NCI-H460 (cell line): ENCODE data around the gene GAB3. TPM values are rescaled to one million over a fixed set of nuclear protein-coding genes. Genes with fewer than 3 reads are reported as not detected.
"Not testable (repeated sequence)": the region's sequence is repeated elsewhere in the genome, so short reads cannot be mapped to it uniquely, and the experiment has no call there.

Experiments
- DNase-seq: peaks from one replicate; pipeline ENCODE4 v3.0.0-alpha.2; 2016; ENCODE audit warnings: low read depth; ENCODE audit errors: extremely low read depth
- total RNA-seq: library from RNA; depleted of rRNA; stranded (reverse); fragments of >200 nt; shearing (Covaris generic); gene quantifications from 2 replicates; pipeline ENCODE4 v1.2.3, GENCODE V29; 2014

GAB3 gene
- total RNA-seq, 1 experiment from 2014 or later, result 0.89 TPM

DNA sequence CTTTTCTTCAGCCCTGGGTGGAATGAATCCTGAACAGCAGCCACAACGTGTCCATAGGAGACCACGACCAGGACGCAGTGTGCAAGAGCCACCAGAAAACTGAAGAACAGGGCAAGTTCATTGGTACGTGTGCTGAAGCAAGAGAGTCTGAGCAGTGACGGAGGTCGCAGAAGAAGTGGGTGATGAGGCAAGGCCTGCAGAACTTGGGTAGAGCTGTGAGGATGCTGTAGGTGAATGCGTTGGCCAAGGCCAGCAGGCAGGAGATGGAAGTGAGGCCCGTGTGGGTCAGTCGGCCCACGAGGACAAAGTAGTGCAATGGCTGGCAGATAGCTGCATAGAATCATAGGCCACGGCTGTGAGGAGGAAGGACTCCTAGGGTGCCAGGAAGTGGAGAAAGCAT is 91.9 kb downstream of the GAB3 start:
- DNase-seq, result no peak

DNA sequence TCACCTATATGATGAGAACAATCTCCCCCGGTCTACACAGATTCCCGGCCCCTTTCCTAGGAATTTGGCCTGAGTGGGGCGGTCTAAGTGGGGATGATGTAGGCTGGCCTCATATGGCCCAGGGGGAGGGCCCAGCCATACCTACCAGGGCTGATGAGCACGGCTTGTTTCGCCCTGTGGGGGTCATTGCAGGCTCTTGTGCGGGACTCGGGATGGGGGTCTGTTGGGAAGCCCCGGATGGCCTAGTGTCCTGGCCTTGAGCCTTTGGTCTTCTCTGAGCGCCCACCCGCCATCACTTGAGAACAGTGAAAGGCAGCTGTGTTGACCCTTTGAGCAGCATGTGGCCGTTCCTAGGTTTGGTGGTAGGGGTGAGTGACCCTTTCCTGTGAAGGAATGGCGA is 92.7 kb downstream of the GAB3 start:
- no peak for DNase-seq

DNA sequence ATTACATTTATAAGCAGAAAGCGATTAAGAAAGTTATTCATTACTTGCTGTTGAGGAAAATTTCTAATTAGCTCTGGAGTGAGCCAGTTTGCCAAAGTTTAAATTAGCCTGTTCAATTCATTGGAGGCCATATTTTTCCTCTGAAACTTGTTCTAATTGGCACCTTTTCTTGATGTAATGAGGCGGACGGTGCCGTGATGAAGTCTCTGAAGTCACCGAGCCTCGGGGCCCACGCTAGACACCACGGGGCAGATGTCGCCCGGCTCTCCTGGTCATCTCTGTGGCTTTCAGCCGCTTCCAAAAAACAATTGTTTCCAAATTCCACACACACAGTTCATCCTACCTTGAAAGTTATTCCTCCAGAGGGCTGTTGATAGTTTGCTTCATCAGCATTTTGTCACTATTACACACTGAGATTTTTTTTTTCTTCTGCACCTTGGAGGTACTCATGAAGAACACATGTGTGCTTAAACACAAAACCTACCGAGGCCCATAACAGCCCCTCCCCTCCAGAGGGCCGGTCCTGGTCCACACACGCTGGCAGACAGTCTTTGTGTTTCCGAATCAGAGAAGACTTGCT is 93.6 kb downstream of the GAB3 start:
- DNase-seq, result no peak

DNA sequence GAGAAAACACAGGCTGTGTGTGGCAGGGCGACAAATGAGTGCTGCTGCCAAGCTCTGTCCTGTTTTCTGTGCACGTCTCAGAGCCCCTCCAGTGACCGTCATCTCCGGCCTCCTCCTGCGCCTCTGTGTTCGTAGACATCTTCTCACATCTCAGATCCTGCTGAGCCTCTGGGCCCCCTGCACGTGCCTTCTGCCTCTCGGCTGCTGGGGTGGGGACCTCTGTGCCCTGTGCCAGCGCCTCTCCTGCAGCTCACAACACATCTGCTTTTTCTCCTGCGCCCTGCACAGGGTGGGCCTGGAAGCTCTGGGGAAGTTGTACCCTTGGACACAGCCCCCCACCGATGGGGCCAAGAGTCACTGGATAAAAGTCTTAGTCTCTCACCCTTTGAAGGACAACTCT is 95.1 kb downstream of the GAB3 start:
- DNase-seq, result no peak

DNA sequence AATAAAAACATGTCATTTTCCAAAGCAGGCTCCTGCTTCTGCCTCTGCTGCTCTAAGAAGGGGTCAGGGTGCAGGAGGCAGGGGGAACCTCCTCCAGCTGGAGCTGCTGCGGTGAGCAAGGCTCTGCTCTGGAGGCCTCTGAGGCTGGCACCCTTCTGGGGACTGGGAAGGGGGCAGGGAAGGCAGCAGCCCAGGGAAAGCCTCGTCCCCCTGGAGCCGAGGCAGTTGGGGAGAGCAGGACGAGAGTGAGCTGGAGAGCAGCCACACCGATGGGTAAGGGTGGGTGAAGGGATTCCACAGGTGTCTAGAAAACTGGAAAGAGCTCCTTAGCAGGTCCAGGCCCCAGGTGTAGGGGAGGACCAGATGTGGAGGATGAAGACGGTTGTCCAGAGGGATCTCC is 95.5 kb downstream of the GAB3 start:
- DNase-seq, result no peak

DNA sequence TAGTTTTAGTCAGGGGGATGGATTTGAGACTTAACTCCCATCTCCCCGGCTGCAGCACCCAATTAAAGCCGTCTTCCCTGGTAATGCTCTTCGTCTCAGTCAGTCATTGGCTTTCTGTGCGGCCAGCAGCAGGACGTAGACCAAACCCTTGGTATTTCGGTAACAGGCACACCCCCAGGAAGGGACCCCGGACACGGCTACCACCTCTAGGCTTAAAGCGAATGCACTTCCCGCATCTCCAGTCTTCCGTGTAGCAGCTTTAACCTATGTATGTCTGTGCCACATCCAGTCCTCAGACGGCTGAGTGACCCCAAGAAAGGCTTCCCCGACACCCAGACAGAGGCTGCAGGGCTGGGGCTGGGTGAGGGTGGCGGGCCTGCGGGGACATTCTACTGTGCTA is 96.0 kb downstream of the GAB3 start:
- no peak for DNase-seq

DNA sequence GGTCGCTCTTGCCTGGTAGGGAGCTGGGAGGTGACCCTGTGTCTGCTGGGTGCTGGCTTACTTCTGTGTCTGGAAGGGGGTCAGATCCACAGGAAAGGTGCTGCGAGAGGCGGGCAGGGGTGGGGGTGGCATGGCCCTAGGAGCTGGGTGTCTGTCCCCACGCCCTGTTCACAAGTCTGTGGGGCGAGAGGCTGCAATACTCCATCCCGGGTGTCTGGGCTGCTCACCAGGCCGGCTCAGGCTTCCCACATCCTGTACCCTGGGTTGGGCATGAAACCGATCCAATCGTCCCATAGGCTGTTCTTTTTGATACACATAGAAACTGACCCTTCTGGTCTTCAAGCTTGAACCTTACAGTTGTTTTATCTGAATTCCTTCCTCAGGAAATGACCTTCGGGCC is 96.5 kb downstream of the GAB3 start:
- no peak for DNase-seq

DNA sequence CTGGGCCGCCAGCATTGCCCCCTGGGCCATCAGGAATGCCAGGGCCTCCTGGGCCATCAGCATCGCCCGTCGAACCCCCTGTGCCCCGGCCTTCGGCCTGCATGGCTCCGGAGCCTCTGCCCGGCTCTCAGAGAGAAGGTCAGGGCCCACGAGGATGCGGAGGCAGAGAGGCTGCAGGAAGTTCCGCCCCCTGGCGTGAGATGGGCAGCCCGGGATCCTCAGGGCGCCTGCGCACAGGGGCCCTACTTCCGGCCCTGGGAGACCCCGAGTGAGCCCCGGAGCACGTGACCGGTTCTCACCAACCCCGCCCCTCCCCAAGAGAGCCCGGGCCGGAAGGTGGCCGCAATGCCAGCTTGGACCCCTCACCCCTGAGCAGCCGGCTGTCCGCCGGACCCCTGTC is 97.5 kb downstream of the GAB3 start, which contains the start of gene CTAG2:
Gene CTAG2 (minus strand): TSS at position 167 of the 400 bp plus-strand sequence. CDS start 64 bp downstream, at position 103.
- not testable (repeated sequence) for DNase-seq

DNA sequence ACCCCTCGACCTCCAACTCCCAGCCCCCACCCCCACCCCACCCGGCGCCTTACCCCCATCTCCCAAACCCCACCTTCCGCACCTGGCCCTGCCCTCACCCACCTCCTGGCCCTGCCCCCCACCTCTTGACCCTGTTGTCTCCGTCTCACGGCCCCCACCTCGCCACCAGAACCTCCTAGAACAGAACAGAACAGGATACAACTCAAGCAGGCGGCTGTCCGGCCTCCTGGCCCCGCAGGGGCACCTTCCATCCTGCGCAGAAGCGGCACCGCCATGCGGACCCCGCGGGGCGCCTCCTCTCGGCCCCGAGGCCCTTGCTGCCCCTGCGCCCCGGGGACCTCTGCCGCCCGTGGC is 97.9 kb downstream of the GAB3 start:
- DNase-seq, result no peak

DNA sequence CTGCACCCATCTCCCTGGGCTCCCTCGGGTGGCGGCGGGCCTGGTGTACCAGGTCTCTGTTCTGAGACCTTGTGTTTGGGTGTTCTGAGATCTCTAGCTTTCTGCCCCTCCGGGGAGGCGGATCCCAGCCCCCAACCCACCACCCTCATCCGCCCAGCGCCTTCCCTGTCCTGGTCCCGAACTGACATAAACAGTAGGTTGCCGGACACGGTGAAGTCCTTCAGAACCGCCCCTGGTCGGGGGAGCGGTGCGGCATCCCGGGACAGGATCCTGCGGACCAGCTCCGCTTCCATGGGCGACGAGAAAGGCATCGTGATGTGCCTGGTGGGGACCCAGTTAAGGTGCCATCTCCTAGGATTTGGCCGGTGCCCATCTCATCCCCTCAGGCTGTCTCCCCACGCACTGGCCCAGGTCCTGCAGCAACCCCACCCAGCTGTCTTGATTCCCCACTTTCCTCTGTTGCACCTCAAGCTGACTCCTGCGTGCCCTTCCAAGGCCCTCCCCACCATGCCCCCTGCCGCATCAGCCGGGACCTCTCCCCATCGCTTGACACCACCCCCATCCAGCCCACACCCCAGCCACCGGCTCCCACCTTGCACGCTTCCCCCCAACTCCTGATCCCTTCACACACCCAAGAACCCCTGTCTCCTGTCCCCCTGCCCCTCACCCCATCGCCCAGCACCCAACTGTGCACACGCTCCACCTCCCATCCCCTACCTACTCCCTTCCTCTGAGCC is 98.4 kb downstream of the GAB3 start:
- no peak for DNase-seq

DNA sequence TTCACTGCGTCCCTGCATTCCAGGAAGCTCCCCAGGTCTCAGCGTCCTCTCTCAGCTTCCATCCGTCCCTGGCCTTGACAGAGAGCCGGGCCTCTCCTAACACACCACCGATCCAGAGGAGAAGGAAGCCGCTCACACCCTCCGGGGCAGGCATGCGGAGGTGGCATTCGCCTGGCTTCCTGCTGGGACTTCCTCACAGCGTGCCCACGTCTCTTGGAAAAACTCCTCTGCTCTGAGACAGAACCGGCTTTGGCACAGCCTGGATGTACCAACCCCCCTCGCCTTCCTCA is 100.7 kb downstream of the GAB3 start:
- no peak for DNase-seq

DNA sequence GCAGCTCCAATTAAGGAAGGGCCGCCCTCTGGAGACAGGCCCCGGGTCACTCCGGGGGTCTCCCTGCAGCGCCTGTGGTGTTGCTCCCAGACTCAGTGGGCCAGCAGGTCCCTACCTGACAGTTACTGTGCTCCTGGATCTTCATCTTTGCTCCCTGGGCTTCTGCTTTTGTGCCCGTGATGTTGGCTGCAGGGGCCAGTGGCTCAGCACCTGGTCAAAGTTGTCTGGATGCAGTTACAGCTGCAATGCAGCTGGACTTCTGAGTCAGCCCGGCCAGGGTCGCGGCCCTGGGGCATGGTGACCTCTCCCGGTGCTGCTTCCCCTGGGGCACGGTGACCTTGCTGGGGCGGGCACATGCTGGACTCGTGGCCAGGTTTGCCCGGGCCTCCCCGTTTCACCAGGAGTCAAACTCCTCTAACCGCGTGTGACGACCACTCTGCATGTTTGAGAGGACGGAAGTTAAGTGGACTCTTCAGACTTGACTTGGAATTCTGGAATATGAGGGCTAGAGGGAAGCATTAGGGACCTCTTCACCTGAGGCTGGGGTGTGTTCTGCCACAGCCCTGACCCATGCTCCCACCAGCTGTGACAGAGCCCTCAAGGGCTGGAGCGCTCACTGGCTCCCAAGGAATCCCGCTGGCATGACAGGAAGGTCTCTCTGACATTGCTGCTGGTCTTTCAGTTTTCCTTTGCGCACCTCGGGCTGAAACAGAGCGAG is 101.2 kb downstream of the GAB3 start:
- no peak for DNase-seq

DNA sequence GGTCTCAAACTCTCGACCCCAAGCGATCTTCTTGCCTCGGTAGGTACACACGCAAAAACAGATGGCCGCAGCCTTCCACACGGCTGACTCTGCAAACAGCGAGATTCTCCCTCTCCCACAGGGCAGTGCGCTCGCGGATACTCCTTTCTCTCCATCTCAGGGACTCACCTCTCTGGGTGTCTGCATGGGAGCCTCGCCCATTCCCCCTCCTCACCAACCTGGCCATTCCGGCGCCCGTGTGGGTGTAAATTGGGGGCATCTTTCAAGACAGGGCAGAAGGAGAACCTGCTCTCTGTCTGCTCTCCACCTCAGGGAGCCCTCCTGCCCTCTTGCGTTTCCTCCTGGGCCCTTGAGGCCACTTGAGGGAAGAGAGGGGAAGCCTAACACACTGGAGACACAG is 101.9 kb downstream of the GAB3 start:
- no peak for DNase-seq

DNA sequence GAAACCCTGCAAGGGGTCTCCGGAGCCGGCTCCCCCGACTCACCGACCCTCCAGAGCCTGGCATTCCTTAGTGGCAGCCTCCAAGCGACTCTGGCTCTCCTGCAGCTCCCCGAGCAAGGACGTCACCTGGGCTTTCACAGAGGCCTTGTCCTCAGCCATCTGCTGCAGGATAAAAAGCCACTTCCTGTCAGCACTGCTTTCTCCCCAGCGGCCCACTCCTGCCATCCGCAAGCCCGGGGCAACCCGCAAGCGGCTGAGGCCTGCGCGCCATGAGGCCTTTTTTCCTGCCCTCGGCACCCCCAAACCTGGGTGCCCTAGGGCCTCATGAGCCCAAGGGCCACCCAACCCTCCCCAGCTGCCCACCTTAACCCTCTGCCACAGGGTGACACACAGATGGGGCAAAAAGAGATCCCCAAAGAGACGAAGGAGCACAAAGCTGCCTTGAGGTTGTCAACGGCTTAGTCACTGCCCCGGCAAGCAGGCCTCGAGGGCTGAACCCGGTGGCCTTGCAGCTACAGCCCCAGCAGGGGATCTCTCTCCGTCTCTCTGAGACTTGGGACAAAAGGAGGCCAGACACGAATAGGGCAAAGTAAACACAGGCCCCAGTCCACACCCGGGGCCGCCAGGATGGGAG is 105.0 kb downstream of the GAB3 start:
- DNase-seq, result not testable (repeated sequence)

DNA sequence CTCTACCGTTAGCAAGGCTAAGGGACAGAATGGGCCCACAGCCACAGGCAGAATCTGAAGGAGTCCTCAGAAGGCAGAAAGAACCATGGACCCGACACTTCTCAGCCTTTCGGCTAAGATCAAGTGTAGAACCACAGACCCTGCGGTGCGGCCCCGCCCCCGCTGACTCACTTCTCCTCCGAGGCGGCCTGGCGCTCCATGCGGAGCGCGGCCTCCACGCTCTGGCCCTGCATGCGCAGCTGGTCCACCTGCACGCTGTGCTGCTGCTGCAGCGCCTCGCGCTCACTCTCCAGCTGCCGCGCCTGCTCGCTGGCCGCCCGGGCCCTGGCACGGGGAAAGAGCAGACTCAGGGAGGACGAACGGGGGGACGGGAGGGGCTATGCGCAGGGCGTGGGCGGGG is 107.2 kb downstream of the GAB3 start:
- not testable (repeated sequence) for DNase-seq

DNA sequence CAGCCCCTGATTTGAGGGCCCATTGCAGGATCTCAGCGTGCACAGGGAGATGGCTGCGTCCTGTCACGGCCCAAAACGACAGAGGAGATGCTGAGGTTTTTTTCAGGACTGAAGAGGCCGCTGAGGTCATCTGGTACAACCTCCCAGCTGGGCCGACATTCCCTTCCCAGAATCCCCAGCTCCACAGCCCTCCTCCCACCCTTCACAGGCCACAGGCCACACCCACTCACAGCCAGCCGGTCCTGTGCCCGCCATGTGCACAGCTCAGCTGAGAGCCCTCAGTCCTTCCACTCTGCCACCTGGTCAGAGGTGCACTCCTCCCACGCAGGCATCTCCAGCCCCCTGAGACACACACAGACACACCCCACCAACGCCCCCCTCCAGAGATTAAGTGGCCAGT is 109.1 kb downstream of the GAB3 start:
- not testable (repeated sequence) for DNase-seq

DNA sequence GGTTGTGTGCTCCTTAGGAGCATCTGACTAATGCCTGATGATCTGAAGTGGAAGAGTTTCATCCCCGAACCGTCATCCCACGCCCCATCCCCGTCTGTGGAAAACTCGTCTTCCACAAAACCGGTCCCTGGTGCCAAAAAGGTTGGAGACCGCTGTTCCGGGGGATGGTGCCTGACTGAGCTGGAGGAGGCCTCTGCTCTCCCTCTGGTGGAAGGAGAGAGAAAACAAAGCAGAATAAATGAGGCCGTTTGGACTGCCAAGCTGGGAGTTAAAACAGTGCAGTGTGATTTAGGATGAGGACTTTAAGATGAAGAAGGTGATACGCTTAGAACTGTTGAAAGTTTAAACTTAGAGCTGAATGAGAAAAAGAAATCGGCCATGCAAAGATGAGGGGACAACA is 117.2 kb downstream of the GAB3 start:
- not testable (repeated sequence) for DNase-seq

DNA sequence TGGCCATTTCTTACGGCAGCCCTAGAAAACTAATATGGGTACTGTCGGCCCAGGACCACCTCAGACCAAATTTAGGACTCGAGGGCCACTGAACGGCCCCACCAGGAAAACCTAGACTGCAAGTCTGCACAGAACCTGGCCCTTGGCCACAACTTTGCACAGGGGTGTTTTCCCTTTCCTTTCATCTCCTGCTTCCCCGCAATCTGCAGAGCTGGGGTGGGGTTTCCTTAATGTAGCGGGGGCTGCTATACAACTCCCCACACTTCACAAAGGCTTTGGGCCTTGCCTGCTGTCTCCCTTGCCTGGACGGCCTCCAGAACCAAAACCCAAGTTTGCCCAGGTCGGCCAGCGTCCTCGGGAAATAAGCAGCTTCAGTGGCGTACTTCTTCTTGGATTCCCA is 119.9 kb downstream of the GAB3 start:
- not testable (repeated sequence) for DNase-seq

DNA sequence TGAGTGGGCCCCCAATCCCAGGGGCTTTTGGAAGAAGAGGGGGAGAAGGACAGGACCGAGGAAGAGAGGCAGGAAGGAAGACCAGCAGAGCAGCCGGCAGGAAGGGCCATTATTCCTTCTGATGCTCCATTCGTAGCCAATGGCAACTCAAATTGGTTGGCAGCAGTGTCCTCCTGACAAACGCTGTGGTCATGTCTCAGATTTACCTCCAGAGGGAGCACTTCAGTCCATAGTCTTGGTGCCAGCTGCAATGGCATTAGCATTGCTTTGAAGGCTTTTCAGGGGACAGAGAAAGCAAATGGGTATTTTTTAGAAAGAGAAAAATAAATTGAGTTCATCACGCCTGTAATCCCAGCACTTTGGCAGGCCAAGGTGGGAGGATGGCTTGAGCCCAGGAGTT is 121.9 kb downstream of the GAB3 start:
- DNase-seq, result not testable (repeated sequence)
